Activated CD4-positive, CD25-positive, alpha-beta regulatory T cell treated with anti-CD3 and anti-CD28 coated beads, Interleukin-2, amount 50 U/mL, for 72 hours (primary cell): Measurements from ENCODE around the gene HOXB2.

Source experiments
- DNase-seq: peaks from one replicate; pipeline ENCODE4 v3.0.0; 2021

Gene HOXB2

GRCh38 chr17:48551596-48552465, 6.9 kb upstream of the HOXB2 start:
- no peak for DNase-seq

- no peak for DNase-seq
Measured at GRCh38 chr17:48551214-48551555, 6.3 kb upstream of the HOXB2 start.

DNA sequence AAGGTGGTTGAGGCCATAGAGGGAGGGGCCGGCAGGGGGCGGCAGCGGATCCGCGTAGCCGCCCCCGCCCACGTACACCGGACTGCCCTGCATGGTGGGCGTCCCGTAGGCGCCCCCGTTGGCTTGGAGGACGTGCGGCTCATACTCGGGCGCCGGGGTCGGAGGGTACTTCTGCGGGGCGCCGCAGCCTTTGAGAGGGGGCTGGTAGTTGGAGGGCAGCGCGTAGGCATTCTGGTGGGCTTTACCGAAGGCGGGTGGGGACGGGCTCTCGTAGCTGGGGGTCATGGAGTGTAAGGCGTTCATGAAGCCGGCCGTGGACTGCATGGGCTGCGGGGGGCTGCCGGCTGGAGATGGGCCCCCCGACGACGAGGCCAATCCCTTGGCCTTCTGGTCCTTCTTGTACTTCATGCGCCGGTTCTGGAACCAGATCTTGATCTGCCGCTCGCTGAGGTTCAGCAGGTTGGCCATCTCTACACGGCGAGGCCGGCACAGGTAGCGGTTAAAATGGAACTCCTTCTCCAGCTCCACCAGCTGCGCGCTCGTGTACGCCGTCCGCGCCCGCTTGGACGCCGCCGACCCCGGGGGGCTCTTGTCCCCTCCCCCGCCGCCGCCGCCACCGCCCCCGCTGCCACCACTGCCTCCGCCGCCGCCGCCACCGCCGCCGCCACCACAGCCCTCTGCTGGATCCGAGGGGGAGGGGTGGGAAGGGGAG, 5.7 kb upstream of the HOXB2 start:
- no peak for DNase-seq

DNA sequence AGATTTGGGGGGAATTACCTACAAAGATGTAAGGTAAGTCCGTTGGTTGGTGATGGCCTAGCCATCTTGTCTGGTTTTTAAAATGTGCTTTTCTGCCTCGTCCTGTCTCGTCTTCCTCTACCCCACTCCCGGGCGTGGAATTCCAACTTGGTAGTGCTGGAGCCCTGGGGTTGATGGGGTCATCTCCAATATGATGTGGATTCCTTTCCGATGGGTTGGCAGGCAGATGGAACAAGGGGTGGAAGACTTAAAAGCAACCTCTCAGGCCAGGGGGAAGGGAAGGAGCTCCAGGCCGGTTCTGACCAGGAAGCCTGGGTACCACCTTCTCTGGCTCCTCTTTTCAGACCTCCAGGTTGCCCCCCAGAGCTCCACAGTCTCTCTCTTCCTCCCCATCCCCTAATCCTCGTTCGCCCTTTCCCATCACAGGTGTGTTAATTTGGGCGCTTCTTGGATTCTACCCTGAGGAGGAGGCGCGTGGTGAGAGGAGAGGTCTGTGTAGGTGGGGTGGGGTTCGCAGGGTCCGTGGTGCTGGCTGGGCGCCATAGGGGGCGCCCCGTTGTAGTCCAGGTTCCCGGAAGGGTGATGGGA, 5.1 kb upstream of the HOXB2 start:
- no peak for DNase-seq

DNA sequence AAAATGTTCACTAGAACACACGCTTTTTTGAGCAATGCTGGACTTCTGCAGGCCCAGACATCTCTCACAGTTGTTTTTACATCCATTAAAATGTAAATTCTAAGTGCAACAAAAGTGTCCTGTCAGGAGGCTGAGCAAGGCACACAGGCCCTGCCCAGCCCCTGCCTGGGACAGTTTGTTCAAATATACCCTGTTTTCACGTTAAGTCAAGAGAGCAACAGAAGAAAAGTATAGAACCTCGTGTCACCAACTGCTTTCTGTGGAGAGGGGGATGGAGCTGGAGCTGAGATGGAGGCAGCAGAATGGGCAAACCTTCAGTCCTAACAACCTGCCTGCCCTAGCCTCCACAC, 4.3 kb upstream of the HOXB2 start:
- no peak for DNase-seq

DNA sequence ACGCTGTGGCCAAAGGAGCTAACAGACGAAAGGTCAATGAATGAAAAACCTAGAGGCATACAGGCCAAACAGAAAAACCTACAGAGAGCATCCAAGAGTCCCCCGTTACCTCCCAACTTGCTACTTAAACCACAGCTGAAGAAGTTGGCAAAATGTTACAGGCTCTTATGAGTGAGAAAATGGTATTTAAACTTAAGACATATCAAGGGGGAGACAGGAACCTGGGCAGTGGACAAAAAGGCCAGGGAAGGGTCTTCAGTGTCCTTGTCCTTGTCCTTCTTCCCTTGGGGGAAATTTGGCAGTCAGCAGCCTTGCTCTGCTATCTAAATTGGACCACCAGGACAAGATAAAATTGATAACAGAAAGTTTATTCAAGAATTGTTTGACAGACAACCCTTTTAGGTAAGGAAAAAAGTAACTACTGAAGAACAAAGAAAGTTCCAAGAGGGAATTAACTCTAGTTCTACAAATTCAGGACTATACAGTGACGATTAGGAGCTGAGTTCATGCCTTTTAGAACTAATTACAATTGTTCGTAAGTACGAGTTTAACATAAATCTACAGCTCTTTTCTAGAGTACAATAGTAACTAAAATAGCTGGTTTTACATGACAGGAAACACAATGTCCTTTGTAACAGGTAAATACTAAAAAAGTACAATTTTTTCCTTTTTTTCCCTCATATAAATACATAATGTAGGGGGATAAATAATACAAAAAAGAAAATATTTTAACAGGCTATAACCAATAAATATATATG, 3.8 kb upstream of the HOXB2 start:
- DNase-seq: no peak

GRCh38 chr17:48547808-48548522, 3.1 kb upstream of the HOXB2 start:
- no peak for DNase-seq

DNA sequence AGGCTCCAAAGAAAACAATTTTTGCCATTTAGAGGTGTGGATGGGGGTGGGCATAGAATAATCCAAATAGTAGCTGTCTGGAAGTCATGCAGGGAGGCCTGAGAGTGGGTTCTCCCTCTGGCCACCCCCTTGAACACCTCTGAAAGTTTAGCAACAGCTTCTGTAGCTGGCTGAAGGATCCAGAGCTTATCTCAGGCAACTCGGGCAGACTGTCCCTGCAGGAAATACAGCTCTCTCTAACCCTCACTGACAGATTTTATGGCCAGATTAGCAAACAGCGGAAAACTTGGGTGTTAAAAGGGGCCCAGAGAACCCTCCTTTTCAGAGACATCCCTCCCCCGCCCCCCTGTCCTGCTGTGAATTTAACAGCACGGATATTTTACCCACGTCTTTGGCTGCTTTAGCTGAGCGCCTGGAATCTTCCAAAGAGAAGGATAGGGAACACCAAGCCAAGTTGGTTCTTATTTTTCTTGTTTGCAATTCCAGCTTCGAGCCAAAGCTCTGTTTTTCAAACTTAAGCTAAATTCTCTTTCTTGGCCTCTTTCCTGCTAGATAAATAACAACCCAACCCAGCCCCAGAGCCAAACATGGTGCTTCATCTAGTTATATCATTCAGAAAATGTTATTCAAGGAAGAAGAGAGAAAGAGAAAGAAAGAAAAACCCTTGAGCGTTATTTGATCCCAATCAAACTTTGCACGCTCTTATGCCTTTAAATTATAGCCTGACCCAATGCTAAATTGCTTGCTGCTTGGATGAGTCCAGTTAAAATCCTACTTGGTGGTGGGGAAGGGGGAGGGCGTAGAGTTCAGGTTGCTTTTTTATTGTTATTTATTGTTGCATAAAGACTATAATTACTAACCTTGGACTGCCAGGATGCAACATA, 2.3 kb upstream of the HOXB2 start:
- no peak for DNase-seq

DNA sequence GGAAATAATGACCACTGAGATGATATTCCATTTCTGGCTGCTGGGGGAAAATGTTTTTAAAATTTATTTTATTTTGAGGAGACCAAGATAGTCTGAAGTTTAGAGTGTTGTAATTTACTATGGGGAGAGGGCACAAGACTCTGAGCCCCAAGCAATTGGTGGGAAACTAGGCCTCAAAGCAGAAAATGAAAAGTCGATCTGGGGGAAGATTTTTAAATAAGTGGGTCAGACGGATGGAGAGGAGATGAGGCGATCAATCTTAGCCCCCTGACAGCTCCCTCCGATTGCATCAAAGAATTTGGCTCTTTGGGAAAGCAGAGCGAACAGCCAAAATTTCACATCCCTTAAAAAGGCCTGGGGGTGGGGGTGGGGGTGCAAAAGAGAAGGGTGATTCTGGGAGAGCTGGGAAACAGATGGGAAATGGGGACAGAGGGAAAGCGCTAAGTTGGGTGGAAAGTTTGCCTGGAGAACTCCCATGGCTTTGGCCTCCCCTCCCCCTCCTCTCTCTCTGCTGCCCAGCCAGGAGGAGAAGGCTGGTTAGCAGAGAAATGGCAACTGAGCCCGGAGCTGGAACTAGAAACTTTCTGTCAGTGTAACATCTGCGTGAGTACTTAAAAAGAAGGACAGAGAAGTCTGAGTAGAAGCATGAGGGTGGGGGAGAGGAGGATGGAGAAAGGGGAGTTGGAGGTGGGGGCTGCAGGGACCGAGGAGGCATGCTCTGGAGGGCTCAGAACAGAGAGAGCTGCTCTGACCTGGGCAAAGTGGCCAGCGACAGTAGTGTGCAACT, 1.4 kb upstream of the HOXB2 start:
- no peak for DNase-seq

GRCh38 chr17:48545539-48545938, 630 bp upstream of the HOXB2 start:
- no peak for DNase-seq

DNA sequence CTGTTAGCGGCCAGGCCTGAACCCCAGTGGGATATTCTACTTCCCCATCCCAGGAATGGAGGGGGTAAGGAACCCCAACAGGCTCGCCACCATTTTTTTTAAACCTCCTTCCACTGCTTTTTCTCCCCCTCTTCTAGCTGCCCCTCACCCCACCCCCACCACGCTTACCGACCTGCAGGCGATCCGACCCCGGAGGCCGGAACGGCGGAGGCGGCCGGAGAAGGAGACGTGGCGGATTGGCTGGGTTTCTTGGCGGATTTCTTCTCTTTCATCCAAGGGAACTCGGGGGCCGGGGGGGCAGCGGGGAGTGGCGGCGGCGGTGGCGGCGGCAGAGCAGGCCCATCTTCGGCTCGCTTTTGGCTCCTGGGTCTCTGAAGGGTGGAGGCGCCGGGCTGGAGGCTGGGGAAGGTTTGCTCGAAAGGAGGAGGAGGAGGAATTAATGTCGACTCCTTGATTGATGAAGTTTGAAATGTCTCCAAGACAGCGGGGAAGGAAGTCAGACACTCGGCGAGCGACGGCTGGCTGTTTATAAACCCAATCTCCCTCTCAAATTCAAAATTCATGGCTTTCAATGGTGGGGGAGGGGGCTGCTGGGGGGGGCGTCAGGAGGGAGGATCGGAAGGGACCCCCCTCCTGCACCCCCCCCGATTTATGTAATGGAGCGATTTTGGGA, 424 bp downstream of the HOXB2 start:
- DNase-seq: peak; percentile 50

DNA sequence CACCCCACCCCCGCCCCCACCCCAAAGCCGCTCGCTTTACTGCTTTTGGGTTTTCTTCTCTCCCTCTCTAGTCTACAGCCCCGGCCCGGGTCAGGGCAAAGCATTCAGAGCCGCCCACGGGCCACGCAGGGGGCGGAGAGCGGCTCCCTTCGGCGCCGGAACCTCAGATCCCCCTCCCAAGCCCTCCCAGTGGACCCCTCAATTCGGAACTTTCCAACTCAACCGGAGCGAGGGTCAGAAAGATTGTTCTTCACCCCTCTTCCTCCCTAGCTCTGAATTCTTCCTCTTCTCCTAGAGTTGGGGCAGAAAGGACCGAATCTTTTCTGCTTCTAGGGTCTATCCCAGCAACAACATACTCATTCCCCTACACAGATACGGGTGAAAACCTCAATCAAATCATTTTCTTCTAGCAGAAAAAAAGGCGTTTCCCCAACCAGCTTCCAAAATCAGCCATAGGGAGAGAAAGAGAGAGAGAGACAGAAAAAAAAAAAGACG, 1.0 kb downstream of the HOXB2 start:
- DNase-seq: peak; percentile 56

- peak; percentile 68 for DNase-seq
Measured at GRCh38 chr17:48543107-48543853, 1.6 kb downstream of the HOXB2 start.

DNA sequence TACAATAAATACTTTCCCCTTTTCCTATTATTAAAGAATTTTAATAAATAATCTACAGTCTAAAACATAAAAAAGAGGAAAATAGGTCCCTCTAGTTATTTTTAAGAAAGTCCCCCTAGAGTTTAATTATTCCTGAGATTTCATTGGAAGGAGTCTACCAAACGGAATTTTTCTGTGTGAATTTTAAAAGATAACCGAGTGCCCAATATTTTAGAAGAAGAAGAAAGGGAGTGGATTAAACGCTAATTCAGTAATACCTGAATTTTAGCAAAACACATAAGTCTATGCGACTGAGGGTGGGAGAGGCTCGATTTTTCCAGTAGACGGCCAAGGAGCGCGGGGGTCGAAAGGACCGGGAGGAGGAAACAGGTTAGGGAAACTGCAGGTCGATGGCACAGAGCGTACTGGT, 2.2 kb downstream of the HOXB2 start:
- no peak for DNase-seq

GRCh38 chr17:48542114-48542656, 2.7 kb downstream of the HOXB2 start:
- peak; percentile 47 for DNase-seq

DNA sequence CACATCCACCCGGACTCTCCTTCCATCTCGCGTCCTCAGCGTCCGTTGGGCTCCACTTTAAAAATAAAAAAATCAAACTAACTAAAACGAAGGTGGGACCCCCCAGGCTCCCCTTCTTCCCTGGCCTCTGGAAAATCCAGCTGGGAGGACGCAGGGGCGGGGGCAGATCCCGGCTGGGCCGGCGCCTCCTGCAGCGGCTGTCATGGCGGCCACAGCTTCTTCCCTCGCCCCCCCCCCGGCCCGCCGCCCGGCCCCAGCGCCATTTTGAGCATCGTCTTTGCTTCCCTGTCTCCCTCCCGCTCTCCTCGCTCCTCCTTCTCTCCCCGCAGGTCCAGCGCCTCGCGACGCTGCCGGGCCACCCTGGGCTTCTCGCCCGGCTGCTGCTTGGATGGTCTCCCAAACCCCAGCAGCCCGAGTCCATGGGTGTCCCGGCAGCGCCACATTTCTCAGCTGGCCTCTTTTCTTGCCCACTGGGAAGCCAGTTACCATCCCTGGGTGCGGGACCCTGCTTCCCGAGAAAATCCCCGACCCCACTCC, 3.3 kb downstream of the HOXB2 start:
- DNase-seq: peak; percentile 60

DNA sequence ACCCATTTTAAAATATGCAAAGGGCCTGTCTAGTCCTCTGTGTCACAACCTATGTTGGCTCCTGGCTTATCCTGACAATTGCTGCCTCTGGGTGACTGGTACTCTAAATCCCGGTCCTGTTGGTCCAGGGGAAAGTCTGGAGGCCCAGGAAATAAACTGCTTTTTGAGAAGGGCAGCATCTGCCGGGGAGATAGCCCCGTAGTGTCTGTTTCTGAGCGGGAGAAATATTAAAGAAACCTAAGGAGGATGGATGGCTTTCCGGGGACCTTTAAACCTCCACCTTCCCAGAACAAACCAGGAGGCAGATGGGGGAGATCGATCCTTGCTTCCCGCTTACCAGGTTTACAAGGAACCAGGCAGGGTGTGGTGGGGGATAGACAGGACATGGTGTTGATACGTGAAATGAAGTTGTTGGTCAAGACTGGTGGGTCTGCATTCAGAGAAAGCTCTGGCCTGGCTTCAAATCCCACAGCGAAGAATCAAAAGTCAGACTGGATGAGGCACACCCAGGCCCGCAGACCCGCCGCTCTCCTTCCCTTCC, 3.8 kb downstream of the HOXB2 start:
- no peak for DNase-seq

DNA sequence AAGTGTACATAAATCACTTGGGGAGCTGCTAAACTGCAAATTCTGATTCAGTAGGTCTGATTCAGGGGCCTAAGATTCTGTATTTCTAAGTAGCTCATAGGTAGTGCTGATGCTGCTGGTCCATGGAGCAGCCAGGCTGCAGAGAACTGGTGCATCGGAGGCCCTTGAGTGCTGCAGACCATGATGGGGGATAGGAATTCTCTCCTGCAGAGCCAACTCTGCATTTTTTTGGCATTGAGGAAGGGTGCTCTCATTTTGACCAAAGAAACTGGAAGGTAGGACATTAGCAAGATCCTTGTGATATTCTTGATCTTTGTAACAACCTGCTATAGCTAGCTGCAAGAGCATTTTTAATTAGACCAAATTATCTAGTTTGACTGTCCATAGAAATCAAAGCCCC, 4.7 kb downstream of the HOXB2 start:
- DNase-seq: no peak
